GM21447 (cell line): ENCODE measurements around the gene DNAJC15.

Experiments
- ATAC-seq: cut with Tn5 transposase; IDR thresholded peaks from one replicate; pipeline ENCODE4 v1.9.1; 2021; ENCODE audit not compliant: unreplicated experiment

DNAJC15 gene

GRCh38 chr13:43081866-43082265 lies 58.5 kb downstream of the DNAJC15 start:
- no peak for ATAC-seq

DNA sequence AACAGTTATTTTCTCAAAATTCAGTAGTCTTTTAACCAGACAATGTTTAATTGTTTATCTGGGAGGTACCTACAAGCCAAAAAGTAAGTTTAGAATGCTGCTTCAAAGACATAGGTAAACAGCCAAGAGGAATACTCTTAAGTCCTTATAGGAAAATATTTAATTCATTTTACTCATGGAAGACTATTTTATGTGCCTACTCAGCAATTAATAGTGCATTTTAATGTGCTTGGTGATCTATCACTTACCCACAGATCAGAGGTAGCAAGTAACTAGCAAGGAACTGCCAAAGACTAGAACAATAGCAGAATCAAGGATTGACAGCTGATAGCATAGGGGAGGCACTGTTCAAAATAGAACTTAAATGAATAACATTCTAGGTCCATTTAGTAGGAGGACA lies 60.4 kb downstream of the DNAJC15 start:
- no peak for ATAC-seq

- ATAC-seq: no peak
Observed at GRCh38 chr13:43085545-43085944, 62.2 kb downstream of the DNAJC15 start.

DNA sequence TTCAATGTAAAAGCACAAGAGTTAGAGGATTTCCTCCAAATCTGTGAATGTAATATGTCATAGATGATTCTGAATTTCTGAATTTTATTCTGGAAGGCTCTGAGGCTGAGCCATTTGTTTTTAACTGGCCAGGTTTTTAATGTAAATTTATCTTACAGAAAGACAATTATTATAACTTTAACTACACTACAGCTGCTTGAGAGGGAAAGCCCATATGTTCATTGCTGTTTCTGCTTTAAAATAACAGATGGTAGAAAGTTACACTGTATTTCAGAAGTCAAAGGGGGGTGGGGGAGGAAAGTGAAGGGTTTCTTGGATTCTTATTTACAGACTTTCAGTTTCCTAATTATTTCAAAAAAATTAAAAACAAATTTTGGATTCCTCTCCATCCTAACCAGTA lies 62.8 kb downstream of the DNAJC15 start:
- ATAC-seq: no peak

GRCh38 chr13:43088093-43088511 lies 64.7 kb downstream of the DNAJC15 start:
- no peak for ATAC-seq

DNA sequence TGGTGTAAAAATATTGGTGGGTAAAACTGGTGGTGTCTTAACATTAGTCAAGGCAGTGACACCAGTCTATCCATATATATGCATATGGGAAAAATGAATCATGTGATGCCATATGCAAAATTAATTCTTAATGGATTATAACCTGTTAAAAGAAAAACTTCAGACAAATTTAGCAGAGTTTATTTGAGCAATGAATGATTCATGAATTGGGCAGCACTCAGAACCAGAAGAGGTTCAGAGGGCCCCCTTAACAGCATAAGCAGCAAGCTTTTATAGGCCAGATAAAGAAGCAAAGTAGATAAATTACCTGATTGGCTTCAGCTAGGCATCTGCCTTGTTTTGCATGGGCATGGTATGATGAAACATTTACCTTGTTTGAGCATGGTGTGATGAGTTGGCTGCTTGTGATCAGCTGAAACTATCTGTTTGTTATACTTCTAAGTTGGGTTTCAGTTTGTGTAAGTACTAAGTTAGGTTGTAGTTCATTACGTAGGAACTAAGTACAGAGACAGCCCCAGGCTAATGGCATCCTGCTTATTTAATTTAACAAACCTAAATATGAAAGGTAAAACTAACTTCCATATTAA lies 66.6 kb downstream of the DNAJC15 start:
- ATAC-seq: no peak

GRCh38 chr13:43094901-43095300 lies 71.5 kb downstream of the DNAJC15 start:
- ATAC-seq: peak; percentile 87

DNA sequence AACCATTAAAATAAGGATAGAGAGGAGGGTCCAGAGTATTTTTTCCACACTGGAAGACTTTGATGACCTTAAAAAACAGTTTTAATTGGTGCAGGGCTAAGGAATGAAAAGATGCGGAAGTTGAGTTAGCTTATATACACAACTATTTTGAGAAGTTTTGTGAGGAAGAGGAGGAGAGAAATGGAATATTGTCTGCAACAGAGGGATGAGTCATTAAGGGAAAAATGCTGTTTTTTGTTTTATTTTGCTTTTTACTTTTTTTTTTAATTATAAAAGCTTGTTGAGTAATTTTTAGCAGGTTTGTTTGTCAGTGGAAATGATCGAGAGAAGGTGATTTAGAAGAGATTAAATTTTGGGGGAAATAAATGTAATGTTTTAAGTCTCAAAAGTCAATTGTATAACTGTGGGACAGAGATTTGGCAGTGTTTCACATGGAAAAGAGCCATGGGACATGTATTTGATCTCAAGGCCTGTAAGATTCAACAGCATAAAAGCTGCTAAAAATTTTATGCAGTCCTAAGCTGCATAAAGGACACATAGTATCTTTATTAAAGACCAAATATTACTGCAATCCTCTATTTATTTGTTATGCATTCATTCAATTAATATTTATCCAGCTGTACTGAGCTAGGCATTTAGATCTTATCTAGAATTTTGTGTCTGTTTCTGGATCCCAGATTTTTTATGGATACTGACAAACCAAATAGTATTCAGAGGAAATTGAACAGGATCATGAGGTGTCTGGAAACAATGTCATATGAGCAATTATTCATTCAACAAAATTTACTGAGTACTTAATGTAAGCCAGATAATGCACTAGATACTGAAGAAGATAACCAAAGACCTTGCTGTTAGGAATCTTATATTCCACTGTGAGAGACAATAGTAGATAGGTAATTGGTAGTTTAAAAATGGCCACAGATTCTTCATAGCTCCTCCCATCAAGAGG lies 72.7 kb downstream of the DNAJC15 start:
- ATAC-seq: no peak

- no peak for ATAC-seq
Observed at GRCh38 chr13:43100667-43101066, 77.3 kb downstream of the DNAJC15 start.

- no peak for ATAC-seq
Observed at GRCh38 chr13:43102304-43102703, 78.9 kb downstream of the DNAJC15 start.

DNA sequence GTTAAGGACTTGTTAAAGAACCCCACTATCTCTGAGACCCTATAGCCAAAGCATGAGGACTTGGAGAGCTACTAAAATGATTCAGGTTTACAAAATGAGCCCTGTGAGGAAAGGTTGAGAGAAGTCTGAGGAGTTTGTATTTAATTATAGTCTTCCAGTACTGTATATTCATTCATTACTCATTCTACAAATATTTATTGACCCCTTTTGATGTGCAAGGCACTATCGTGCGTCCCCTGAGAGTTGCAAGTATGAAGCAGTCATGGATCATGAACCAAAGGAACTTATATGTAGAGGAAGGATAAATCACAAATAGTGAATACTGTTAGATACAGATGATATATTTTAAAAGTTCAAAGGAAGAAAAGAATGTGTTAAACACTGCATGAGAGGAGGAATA lies 84.4 kb downstream of the DNAJC15 start:
- ATAC-seq: no peak

DNA sequence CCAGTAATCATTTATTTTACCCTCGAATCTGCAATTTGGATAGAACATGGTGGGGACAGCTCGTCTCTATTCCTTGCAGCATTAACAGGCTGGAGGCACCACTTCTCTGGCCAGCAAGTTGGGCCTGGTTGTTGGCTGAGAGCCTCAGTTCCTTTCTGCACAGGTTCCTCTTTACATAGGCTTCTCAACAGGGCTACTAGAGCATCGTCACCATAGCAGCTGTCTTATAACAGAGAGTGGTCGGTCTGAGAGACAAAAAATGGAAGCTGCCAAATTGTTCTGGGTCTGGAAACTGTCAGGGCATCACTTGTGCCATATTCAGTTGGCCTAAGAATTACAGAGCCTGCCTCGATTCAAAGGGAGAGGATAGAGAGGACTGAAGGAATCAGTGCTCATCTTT lies 86.7 kb downstream of the DNAJC15 start:
- ATAC-seq: no peak

DNA sequence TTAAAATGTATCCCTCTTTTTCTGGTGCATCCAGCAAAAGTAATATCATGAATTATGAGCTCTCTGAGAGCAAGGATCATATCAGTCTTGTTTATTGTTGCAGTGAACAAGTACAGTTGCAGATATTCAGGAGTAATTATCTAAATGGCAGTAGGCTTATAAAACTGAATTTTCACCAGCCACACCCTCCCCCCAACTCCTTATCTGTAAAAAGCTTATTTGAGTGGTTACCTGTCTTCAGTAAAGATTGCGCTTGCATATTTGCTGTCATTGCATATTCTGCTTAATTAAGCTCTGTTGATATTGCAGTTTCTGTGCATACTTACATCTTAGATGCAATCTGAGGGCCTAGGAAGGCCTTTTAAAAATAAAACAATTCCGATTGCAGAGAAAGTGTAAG lies 87.3 kb downstream of the DNAJC15 start:
- no peak for ATAC-seq

DNA sequence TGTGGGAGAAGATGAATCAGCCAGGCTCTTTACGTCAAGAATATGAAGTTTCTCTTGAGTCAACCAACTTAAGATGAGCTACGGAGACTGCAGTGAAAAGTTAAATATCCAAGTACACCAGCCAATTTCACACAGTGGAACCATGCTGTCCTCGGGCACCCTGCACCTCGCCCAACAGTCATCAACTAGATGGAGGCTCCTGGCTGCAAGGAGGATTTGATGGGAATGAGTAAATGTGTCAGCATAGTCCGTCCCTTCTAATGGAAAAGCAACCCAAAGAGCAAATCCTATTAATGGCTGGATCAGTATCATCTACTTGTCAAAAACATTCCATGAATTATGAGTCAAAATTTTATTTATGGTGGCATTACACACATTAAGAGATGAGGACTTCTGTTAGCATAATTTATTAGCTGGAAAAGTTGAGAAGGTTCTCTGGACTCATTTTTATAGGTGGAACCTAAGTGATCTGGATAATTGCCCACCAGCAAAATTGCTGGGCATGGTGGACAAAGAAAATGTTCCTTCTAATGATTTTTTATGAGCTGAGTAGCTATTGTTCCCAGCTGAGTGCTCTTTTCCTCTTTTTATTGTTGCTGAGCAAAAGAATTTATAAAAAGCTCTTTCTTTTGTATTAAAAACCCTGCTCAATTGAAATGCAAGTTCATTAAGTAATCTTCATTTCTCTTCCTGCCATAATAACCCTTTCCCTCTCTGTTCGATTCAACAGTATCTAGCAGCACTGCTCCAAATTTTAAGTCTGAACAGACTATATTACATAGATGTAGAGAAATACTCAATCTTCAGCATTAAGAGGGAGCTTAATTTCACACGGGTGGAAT lies 88.4 kb downstream of the DNAJC15 start:
- no peak for ATAC-seq

GRCh38 chr13:43113603-43114002 lies 90.2 kb downstream of the DNAJC15 start:
- no peak for ATAC-seq

DNA sequence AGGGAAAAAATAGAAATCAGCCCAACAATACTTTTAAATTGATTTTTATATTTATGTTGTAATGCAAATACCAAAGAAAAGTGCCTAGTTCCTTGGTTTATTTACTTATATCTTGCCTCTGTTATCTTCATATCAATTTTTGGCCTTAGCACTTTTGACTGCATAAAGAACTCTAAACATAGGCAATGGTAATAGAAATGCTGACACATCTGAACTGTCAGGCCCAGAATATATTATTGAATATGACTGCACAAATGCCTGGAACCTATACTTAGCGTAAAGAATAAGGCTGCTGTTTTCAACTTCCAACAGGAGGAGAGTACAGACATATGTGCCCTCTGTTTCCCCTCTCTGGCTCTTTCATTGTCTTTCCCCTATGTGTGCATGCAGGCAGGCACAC lies 91.1 kb downstream of the DNAJC15 start:
- ATAC-seq: no peak

GRCh38 chr13:43115141-43115540 lies 91.8 kb downstream of the DNAJC15 start:
- no peak for ATAC-seq

- ATAC-seq: no peak
Observed at GRCh38 chr13:43116242-43116641, 92.9 kb downstream of the DNAJC15 start.

DNA sequence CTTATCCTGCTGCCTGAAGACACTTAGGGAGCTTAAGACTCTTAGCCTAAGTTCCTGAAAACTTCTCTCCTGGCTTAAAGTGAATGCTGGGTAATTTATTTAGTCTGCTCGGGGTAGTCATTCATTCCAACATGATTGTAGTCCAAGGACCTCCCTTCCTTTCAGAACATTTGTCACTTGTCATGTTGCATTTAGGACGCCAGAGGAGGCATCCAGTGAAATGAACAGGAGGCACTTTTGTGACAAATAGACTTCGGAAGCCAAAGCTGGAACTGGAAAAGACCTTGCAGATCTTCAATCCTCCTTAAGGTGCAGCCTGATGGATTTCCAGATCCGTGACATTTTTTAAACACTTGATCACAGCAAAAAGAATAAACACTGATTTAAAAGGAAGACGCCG lies 95.1 kb downstream of the DNAJC15 start:
- no peak for ATAC-seq

DNA sequence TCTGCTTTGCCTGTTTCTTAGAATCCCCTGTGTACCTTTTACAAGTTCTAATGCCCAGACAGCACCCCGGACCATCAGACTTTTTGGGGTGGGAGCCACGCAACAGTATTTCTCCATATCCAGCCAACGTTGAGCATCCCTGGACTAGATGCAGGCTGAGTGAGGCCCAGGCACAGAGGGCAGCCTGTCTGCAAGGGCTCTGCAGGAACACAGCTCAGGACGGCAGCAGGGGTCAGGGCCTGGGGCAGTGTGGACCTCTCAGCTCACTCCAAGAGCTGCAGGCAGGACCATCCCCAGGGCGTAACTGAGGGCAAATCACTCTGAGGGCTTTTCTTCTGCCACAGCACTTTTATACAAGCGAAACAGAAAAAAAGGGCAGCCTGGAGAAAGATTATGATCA lies 95.8 kb downstream of the DNAJC15 start:
- no peak for ATAC-seq

- no peak for ATAC-seq
Observed at GRCh38 chr13:43122791-43123190, 99.4 kb downstream of the DNAJC15 start.

- ATAC-seq: no peak
Observed at GRCh38 chr13:43123856-43124255, 100.5 kb downstream of the DNAJC15 start.
